ENCODE data around the gene PROSER2. TPM values are rescaled to one million over a fixed set of nuclear protein-coding genes. Genes with fewer than 3 reads are reported as not detected.

Gene PROSER2
- total and polyA plus RNA-seq, 2 donors (not counting 1 experiment from before 2014, with no cell fraction given), result 0.07 TPM; not detected in 1

DNA sequence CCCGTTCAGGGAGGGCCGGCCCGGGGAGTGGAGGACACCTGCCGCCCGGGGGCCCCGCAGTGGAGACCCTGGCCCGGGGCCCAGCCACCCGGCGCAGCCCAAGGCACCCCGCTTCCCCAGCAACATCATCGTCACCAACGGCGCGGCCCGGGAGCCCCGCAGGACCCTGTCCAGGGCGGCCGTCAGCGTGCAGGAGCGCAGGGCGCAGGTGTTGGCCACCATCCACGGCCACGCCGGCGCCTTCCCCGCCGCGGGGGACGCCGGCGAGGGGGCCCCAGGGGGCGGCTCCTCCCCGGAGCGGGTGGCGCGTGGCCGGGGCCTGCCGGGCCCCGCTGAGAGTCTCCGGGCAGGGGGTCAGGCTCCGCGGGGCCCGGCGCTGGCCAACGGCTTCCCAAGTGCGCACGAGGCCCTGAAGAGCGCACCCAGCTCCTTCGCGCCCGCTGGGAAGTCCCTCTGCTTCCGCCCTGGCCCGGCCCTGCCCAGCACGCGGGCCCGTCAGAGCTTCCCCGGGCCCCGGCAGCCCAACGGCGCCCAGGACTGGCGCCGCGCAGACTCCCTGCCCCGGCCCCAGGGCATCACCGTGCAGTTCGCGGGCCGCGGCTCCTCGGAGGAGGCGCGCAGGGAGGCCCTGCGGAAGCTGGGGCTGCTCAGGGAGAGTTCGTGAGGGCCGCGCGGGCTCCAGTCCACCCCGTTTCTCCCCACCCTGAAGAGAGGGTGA lies 46.7 kb downstream of the PROSER2 start:
- Histone ChIP-seq H3K79me2 (ENCODE audit: control insufficient read depth, insufficient read depth, low read length) (no peaks in the 10 kb centered on the region), H3K36me3 (replicated peaks in 1 of 2; ENCODE audit: control extremely low read depth in 1 of 2, control insufficient read depth in 1 of 2, extremely low read depth in 1 of 2, insufficient read depth in 2 of 2, low read length in 1 of 2) (no peaks in the 10 kb centered on the region), H3K4me3 (ENCODE audit: control extremely low read depth in 1 of 5, extremely low read depth in 1 of 5, insufficient read depth in 1 of 5, low read depth in 2 of 5, low read length in 4 of 5) (no peak overlapping the region), H3K27me3 (replicated peaks in 1 of 4; ENCODE audit: control extremely low read depth in 1 of 4, control insufficient read depth in 3 of 4, insufficient read depth in 4 of 4, low read length in 3 of 4) (peaks cover 0 to 5% (median 2%) of the 10 kb centered on the region in 4 experiments), H3K4me1 (ENCODE audit: control insufficient read depth in 2 of 2, insufficient read depth in 2 of 2, low read length in 2 of 2) (peaks cover 4 to 6% of the 10 kb centered on the region in 2 donors), H4K20me1 (ENCODE audit: control insufficient read depth, insufficient read depth, low read length, poor library complexity, severe bottlenecking) (no peaks in the 10 kb centered on the region), H3K9me3 (ENCODE audit: control extremely low read depth in 1 of 3, control insufficient read depth in 2 of 3, insufficient read depth in 1 of 3, low read length in 2 of 3) (no peaks in the 10 kb centered on the region), H3K4me2 (replicated peaks; ENCODE audit: low read depth, low read length, poor library complexity, severe bottlenecking) (no peak overlapping the region), H3K9ac (ENCODE audit: low read length) (no peak overlapping the region), H3K27ac (ENCODE audit: low read length in 2 of 2) (no peak overlapping the region), H2AFZ (ENCODE audit: insufficient read depth, low read depth, low read length, poor library complexity, severe bottlenecking) (no peak overlapping the region)
- intact Hi-C loops (cut with micrococcal nuclease), result no loop called here
- no peak for ATAC-seq (ENCODE audit: low read depth)
- CTCF ChIA-PET, result no interaction called here
- Mint-ChIP-seq H3K27ac (no peak overlapping the region), H3K9me3 (ENCODE audit: insufficient read depth) (no peaks in the 10 kb centered on the region), H3K4me3 (no peak overlapping the region), H3K4me1 (peaks cover 2% of the 10 kb centered on the region), H3K27me3 (peaks cover 18% of the 10 kb centered on the region)
- 97% methylated on average over 73 of the region's 78 CpGs for WGBS (ENCODE audit: insufficient coverage)
- POLR2A ChIA-PET, result no interaction called here
- TF ChIP-seq EZH2 (IDR thresholded peaks at IDR 0.05; ENCODE audit: borderline replicate concordance, insufficient read depth, low read depth, low read length, poor library complexity, severe bottlenecking), result no peak
- TF ChIP-seq, protein P1, sequence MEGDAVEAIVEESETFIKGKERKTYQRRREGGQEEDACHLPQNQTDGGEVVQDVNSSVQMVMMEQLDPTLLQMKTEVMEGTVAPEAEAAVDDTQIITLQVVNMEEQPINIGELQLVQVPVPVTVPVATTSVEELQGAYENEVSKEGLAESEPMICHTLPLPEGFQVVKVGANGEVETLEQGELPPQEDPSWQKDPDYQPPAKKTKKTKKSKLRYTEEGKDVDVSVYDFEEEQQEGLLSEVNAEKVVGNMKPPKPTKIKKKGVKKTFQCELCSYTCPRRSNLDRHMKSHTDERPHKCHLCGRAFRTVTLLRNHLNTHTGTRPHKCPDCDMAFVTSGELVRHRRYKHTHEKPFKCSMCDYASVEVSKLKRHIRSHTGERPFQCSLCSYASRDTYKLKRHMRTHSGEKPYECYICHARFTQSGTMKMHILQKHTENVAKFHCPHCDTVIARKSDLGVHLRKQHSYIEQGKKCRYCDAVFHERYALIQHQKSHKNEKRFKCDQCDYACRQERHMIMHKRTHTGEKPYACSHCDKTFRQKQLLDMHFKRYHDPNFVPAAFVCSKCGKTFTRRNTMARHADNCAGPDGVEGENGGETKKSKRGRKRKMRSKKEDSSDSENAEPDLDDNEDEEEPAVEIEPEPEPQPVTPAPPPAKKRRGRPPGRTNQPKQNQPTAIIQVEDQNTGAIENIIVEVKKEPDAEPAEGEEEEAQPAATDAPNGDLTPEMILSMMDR (IDR thresholded peaks at IDR 0.05), result no peak
- DNase-seq, result no peak

DNA sequence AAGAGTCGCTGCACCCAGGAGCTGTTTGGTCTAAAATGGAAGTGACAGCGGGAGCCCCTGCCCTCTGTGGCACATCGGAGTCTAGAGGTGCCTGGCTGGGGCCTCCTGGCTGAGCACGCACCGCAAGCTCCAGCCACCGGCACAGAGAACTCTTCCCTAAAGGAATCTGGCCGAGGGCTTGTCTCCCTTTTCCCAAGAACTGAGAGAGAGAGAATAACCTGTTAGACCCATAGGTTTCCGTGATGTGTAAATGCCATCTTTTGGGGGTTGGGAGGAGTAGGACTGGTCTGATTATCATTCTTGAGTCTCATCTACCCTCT lies 47.3 kb downstream of the PROSER2 start:
- ChIA-PET CTCF (no interaction called here), POLR2A (no interaction called here)
- Histone ChIP-seq H3K4me1 (ENCODE audit: control insufficient read depth in 2 of 2, insufficient read depth in 2 of 2, low read length in 2 of 2) (peaks cover 5 to 6% of the 10 kb centered on the region in 2 donors), H2AFZ (ENCODE audit: insufficient read depth, low read depth, low read length, poor library complexity, severe bottlenecking) (no peak overlapping the region), H3K9me3 (ENCODE audit: control extremely low read depth in 1 of 3, control insufficient read depth in 2 of 3, insufficient read depth in 1 of 3, low read length in 2 of 3) (no peaks in the 10 kb centered on the region), H3K36me3 (replicated peaks in 1 of 2; ENCODE audit: control extremely low read depth in 1 of 2, control insufficient read depth in 1 of 2, extremely low read depth in 1 of 2, insufficient read depth in 2 of 2, low read length in 1 of 2) (no peaks in the 10 kb centered on the region), H3K27ac (ENCODE audit: low read length in 2 of 2) (no peak overlapping the region), H4K20me1 (ENCODE audit: control insufficient read depth, insufficient read depth, low read length, poor library complexity, severe bottlenecking) (no peaks in the 10 kb centered on the region), H3K9ac (ENCODE audit: low read length) (no peak overlapping the region), H3K4me2 (replicated peaks; ENCODE audit: low read depth, low read length, poor library complexity, severe bottlenecking) (no peak overlapping the region), H3K79me2 (ENCODE audit: control insufficient read depth, insufficient read depth, low read length) (no peaks in the 10 kb centered on the region), H3K4me3 (ENCODE audit: control extremely low read depth in 1 of 5, extremely low read depth in 1 of 5, insufficient read depth in 1 of 5, low read depth in 2 of 5, low read length in 4 of 5) (no peak overlapping the region), H3K27me3 (replicated peaks in 1 of 4; ENCODE audit: control extremely low read depth in 1 of 4, control insufficient read depth in 3 of 4, insufficient read depth in 4 of 4, low read length in 3 of 4) (peaks cover 0 to 5% (median 2%) of the 10 kb centered on the region in 4 experiments)
- Mint-ChIP-seq H3K27me3 (peaks cover 18% of the 10 kb centered on the region), H3K27ac (no peak overlapping the region), H3K9me3 (ENCODE audit: insufficient read depth) (no peaks in the 10 kb centered on the region), H3K4me3 (no peak overlapping the region), H3K4me1 (peaks cover 2% of the 10 kb centered on the region)
- DNase-seq (no peak), ATAC-seq (ENCODE audit: low read depth) (no peak)
- intact Hi-C loops (cut with micrococcal nuclease), result no loop called here
- TF ChIP-seq, protein P1 (IDR thresholded peaks at IDR 0.05), result no peak
- no peak for TF ChIP-seq EZH2 (IDR thresholded peaks at IDR 0.05; ENCODE audit: borderline replicate concordance, insufficient read depth, low read depth, low read length, poor library complexity, severe bottlenecking)
- WGBS (ENCODE audit: insufficient coverage), result 60% methylated on average over 1 of the region's 8 CpGs
